ENCODE data around the gene KIF9. TPM values are rescaled to one million over a fixed set of nuclear protein-coding genes. Genes with fewer than 3 reads are reported as not detected.
"Not testable (repeated sequence)": the region's sequence is repeated elsewhere in the genome, so short reads cannot be mapped to it uniquely, and the experiment has no call there.

KIF9 gene
- total RNA-seq, 1 experiment from 2014 or later, result 8.9 TPM

GRCh38 chr3:47186285-47186684 lies 96.3 kb downstream of the KIF9 start:
- CTCF ChIA-PET, result no interaction called here
- no peaks in the 10 kb centered on the region for H3K36me3 ChIP-seq (ENCODE audit: control insufficient read depth, insufficient read depth, low read length)
- H3K9me3 ChIP-seq (ENCODE audit: control insufficient read depth, insufficient read depth, low read depth, low read length), result no peaks in the 10 kb centered on the region
- in situ Hi-C loops (cut with HindIII; ENCODE audit: low pct_unique_long_range_greater_than_20kb, low sequenced_read_pairs) (no loop called here), intact Hi-C loops (cut with micrococcal nuclease; ENCODE audit: unreplicated experiment) (no loop called here)
- H3K4me1 ChIP-seq (ENCODE audit: control insufficient read depth, insufficient read depth, low read length), result no peaks in the 10 kb centered on the region
- H3K27ac ChIP-seq (ENCODE audit: low read length), result no peak overlapping the region
- BruUV-seq (replicated peaks), result TSS peak; percentile 59
- no peak for ATAC-seq
- POLR2A ChIA-PET, result no interaction called here
- DNase-seq (ENCODE audit: low read depth, low spot score), result no peak
- H3K4me3 ChIP-seq (ENCODE audit: low read depth in 2 of 2, low read length in 2 of 2), result no peak overlapping the region
- no peaks in the 10 kb centered on the region for H3K27me3 ChIP-seq (ENCODE audit: control insufficient read depth, insufficient read depth, low read length)
- TF ChIP-seq TCF7L2 (IDR thresholded peaks at IDR 0.05; ENCODE audit: low read depth, low read length) (no peak), REST (IDR thresholded peaks at IDR 0.05; ENCODE audit: insufficient read depth in 1 of 2, low read depth in 2 of 2, low read length in 1 of 2) (no peak), CTCF (IDR thresholded peaks at IDR 0.05) (no peak), POLR2AphosphoS5 (IDR thresholded peaks at IDR 0.05; ENCODE audit: low read depth, low read length) (no peak), SIN3A (IDR thresholded peaks at IDR 0.05; ENCODE audit: borderline replicate concordance, insufficient read depth, low read depth, low read length) (no peak)

- H3K4me3 ChIP-seq (ENCODE audit: low read depth in 2 of 2, low read length in 2 of 2); H3K36me3 ChIP-seq (ENCODE audit: control insufficient read depth, insufficient read depth, low read length); POLR2A ChIA-PET; ATAC-seq; H3K4me1 ChIP-seq (ENCODE audit: control insufficient read depth, insufficient read depth, low read length); DNase-seq (ENCODE audit: low read depth, low spot score); H3K9me3 ChIP-seq (ENCODE audit: control insufficient read depth, insufficient read depth, low read depth, low read length); in situ Hi-C loops (cut with HindIII; ENCODE audit: low pct_unique_long_range_greater_than_20kb, low sequenced_read_pairs); CTCF ChIA-PET; BruUV-seq (replicated peaks); H3K27me3 ChIP-seq (ENCODE audit: control insufficient read depth, insufficient read depth, low read length); H3K27ac ChIP-seq (ENCODE audit: low read length); intact Hi-C loops (cut with micrococcal nuclease; ENCODE audit: unreplicated experiment): not testable (repeated sequence)
These were observed 100.9 kb downstream of the KIF9 start for GRCh38 chr3:47181685-47182084.

GRCh38 chr3:47180011-47180410 lies 102.6 kb downstream of the KIF9 start:
- H3K36me3 ChIP-seq (ENCODE audit: control insufficient read depth, insufficient read depth, low read length); intact Hi-C loops (cut with micrococcal nuclease; ENCODE audit: unreplicated experiment); H3K4me3 ChIP-seq (ENCODE audit: low read depth in 2 of 2, low read length in 2 of 2); H3K27me3 ChIP-seq (ENCODE audit: control insufficient read depth, insufficient read depth, low read length); DNase-seq (ENCODE audit: low read depth, low spot score); BruUV-seq (replicated peaks); ATAC-seq; H3K4me1 ChIP-seq (ENCODE audit: control insufficient read depth, insufficient read depth, low read length); POLR2A ChIA-PET; H3K27ac ChIP-seq (ENCODE audit: low read length); H3K9me3 ChIP-seq (ENCODE audit: control insufficient read depth, insufficient read depth, low read depth, low read length); in situ Hi-C loops (cut with HindIII; ENCODE audit: low pct_unique_long_range_greater_than_20kb, low sequenced_read_pairs): not testable (repeated sequence)
- CTCF ChIA-PET, result interaction anchor here (0.7 kb wide), 1 partner anchor 840 kb away, joined by 3 read pairs; no protein-coding TSS in a partner anchor

Other genes with a start within 250 kb of the KIF9 start
- gene SETD2, start 118.7 kb downstream of the KIF9 start, total RNA-seq (2021; ENCODE audit: unreplicated experiment), result 32.6 TPM
- 35.4 TPM for gene KLHL18, start 145 bp upstream of the KIF9 start, total RNA-seq (2021; ENCODE audit: unreplicated experiment)
- 35.7 TPM for gene PTPN23, start 98.2 kb upstream of the KIF9 start, total RNA-seq (2021; ENCODE audit: unreplicated experiment)
- 49.7 TPM for gene SCAP, start 193.1 kb upstream of the KIF9 start, total RNA-seq (2021; ENCODE audit: unreplicated experiment)
- 26.9 TPM for gene ELP6, start 230.9 kb upstream of the KIF9 start, total RNA-seq (2021; ENCODE audit: unreplicated experiment)